Activated CD4-positive, alpha-beta T cell treated with anti-CD3 and anti-CD28 coated beads for 4 hours (primary cell): ENCODE data around the gene RAPGEF3.

ENCODE experiments used
- DNase-seq, 2 donors: peaks; one replicate each; pipeline ENCODE4 v3.0.0-alpha.2; 2020

Gene RAPGEF3

GRCh38 chr12:47775100-47775911, 16.6 kb upstream of the RAPGEF3 start:
- no peak for DNase-seq

GRCh38 chr12:47774663-47775062, 16.0 kb upstream of the RAPGEF3 start:
- no peak for DNase-seq

GRCh38 chr12:47773858-47774580, 15.3 kb upstream of the RAPGEF3 start:
- DNase-seq, result no peak

DNA sequence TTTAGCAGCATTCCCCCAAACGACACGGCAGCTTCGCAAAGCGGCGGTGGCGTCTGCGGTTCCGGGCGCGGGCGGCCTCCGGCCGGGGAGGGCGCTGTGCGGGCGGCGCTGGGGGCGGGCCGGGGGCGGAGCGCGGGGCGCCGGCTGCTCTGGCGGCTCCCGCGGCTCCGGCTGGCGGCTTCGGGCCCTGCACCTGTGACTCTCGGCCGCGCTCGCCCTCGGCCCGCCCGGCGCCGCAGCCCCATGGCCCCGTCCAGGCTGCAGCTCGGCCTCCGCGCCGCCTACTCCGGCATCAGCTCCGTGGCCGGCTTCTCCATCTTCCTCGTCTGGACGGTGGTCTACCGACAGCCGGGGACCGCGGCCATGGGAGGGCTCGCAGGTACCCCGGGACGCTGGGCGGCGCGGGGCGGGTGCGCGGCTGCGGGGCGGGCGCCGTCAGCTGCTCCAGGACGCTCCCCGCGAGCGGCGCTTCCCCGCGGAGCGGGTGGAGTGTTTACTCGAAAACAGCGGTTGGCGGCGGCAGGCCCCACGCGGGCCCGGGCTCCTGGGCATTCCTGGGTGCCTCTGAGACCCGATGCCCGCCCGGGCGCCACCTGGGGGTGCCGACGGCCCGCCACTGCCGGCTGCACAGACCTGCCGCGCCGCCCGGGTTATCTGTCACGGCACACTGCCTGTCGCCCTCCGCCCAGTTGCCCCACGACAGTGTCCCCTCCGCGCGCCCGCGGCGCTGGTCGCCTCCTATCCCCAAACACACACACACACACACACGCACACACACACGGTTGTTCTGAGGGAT, 14.6 kb upstream of the RAPGEF3 start, which contains the start of gene SLC48A1:
Gene SLC48A1, plus strand, starts transcription at position 177 of the 796 bp plus-strand sequence. Its CDS starts 67 bp downstream, at position 244.
- peak; percentile 66 to 74 for DNase-seq

DNA sequence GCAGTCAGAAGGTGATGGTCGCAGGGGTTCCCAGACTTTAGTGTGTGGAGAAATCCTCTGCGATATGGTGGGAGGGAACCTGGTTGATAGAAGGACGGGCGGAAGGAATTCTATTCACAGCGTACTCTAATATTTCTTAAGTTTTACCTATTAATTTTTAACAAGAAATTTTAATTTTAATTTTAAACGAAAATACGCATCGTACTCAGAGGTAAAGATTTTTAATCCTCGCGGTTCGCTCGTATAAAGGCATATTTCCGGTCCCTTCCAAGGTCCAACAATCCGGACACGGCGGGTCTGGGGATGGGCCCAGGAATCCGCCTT, 14.0 kb upstream of the RAPGEF3 start:
- DNase-seq, result no peak

DNA sequence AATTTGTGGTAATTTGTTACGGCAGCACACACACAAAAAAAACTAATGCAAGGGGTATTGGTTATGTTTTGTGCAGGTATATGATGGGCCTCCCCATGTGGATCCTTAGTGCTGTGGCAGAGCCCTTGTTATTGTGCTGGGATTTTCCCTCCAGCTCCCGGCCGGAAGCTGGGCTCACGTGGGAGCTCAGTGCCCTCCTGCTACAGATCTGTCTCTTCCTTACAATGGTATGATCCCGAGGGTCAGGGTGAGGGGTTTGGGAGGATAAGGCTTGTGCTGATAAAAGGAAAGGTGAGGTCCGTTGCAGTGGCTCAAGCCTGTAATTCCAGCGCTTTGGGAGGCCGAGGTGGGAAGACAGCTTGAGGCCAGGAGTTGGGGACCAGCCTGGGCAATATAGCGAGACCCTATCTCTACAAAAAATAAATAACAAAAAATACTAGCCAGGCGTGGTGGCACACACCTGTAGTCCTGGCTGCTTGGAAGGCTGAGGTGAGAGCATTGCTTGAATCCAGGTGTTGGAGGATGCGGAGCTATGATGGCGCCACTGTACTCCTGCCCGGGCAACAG, 13.5 kb upstream of the RAPGEF3 start:
- no peak for DNase-seq

- DNase-seq, result no peak
These were observed 12.6 kb upstream of the RAPGEF3 start for GRCh38 chr12:47771304-47771703.

- no peak for DNase-seq
These were observed 11.5 kb upstream of the RAPGEF3 start for GRCh38 chr12:47770086-47770726.

DNA sequence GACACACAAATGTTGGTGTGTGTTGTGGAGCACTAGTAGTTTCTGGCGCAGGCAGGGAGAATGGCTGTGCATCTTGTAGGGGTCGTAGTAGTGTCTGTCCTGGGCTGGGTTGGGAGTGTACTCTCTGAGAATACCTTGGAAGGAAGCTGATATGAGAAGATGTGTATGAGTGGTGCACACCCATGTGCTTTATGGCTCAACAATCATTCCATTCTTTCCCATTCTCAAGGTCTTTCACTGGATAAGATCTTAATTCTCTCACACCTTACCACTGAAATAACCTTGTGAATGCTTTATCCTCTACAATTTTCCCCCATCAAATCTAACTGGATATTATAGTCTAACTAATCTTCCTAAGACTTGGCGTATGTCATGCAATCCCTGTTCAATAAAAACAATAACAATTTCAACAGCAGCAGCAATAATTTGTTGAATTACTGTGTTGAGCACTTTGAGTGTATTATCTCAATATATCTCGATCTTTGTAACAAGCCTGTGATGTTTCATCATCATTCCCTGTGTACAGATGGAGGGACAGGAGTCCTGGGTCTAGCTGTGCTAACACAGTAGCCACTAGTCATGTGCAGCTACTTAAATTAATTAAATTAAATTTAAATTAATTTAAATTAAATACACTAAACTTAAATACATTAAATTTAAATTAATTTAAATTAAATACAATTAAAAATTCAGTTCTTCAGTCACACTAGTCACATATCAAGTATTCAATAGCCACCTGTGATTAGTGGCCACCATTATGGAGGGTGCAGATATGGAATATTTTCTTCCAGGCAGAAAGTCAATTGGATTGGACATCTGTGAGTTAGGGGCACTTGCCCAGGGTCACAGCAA, 10.8 kb upstream of the RAPGEF3 start:
- DNase-seq, result no peak

- DNase-seq, result no peak
These were observed 9.7 kb upstream of the RAPGEF3 start for GRCh38 chr12:47768323-47768811.

GRCh38 chr12:47767216-47767724, 8.6 kb upstream of the RAPGEF3 start:
- peak; percentile 68 to 79 for DNase-seq

DNA sequence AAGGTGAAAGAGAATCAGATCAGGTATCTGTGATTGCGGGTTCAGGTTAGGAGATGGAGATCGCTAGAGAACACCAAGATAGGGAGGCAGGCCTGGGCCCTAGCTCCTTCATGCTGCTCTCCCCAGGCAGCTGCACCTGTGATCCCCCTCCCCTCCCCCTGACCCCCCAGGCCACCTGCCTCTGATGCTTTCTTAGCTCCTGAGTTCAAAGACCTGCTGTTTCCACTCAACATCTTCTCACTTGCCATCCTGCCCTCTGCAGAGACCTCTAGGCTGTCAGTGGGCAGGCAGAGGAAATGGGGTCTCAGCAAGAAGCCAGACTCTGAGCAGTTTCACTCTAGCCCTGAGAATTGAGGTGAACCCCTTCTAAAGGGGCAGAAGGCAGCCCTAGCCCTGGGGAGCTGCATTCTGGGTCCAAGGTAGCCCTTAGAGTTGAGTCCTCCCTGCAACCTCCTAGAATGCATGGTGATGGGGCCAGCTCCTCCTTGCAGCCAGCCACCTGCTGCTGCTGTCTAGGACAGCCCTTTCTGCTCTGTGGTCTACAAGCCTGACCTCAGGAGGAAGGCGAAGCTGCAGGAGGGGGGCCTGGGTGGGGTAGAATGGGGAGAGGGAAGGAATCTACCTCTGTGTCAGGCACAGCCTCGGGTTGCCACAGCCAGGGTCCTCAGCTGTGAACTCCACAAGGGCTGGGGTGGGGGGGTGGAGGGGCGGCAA, 8.0 kb upstream of the RAPGEF3 start:
- no peak for DNase-seq

- no peak for DNase-seq
These were observed 5.0 kb upstream of the RAPGEF3 start for GRCh38 chr12:47763481-47764346.

DNA sequence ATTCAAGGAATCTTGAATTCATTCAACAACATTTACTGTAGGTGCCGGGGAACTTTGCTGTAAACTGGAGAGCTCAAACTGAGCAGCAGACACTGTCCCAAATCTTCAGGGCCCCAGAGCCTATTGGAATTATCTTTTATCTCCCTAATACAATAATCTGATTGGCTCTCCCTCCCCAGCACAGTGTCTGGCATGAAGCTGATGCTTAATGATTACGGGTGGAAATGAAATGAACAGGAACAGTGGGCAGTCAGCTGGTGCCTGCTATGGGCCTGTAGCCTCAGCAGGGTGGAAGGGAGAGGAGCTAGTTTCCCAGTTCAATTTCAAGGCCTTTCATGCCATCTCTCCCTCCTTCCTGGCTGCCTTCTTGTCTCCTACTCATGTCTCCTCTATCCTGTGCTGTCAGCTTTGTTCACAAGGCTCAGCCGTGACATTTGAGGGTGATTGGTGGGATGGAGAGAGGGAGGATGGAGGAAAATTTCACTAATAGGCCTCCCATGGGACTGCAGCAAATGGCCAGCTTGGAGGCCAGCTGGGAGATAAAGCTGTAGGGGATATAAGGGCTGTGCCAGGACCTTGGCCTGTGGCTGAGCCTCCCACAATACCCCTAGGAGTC, 4.3 kb upstream of the RAPGEF3 start:
- no peak for DNase-seq

GRCh38 chr12:47758584-47758833, 171 bp downstream of the RAPGEF3 start:
- no peak for DNase-seq

GRCh38 chr12:47757840-47758583, 668 bp downstream of the RAPGEF3 start:
- DNase-seq, result no peak

DNA sequence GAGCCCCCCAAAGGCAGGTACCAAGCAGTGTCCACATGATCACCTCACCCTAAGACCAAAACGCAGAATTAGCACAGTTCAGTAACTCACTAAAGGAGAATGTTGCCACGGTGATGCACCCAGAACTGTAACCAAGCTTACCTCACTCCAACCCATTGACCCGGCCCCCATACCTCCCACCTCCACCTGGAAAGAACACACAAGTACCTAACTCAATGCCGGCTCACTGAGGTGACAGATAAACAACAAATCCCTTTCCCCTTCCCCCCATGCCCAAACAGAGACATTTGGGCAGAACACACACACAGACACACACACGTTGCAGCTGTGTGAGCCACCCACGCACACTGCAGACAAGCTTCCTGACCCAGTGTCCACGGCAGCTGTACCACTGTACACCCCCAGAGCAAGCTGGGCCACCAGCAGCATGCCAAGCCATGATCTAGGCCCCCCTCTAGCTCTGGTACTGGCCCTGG, 1.3 kb downstream of the RAPGEF3 start:
- DNase-seq, result no peak
